ENCODE data around the gene ERGIC1.

The ERGIC1 gene

DNA sequence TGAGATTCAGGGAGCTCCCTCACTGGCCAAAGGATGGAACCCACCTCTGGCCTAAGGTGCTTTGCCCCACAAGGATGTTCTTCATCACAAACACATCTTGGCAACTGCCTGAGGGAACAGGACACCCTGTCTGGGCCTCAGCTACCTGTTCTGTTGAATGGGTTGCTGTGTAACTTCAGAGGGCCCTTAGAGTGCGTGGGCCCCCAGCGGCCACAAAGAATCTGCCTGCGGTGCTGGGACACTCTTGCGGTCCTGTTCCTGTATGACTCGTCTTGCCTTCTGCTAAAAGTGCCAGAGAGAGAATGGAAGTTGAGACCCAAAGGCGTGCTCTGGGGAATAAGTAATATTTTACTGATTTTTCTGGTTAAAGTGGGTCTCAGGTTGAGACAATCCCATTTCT is 111.1 kb downstream of the ERGIC1 start:
- DNase-seq (ENCODE audit: low read depth, low spot score): no peak

DNA sequence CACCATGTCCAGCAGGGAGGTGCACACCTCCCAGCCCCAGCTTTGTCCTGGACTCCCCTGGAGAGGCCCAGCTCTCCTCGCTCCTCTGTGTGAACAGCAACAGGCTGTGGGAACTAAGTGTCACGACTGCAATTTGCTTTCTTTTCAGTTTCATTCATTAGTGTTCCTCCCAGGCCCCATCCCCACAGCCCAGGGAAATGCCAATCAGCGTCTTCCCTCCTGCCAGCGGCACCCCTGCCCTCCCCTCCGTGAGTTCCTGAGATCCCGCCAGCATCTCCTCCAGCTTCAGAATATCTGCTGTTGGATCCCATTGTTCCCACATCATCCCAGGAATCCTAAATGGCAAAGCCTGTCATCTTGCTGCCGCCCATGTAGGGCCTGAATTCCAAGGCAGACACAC is 112.1 kb downstream of the ERGIC1 start:
- no peak for DNase-seq (ENCODE audit: low read depth, low spot score)

- DNase-seq (ENCODE audit: low read depth, low spot score): no peak
These were observed 115.4 kb downstream of the ERGIC1 start for GRCh38 chr5:172949426-172949825.

DNA sequence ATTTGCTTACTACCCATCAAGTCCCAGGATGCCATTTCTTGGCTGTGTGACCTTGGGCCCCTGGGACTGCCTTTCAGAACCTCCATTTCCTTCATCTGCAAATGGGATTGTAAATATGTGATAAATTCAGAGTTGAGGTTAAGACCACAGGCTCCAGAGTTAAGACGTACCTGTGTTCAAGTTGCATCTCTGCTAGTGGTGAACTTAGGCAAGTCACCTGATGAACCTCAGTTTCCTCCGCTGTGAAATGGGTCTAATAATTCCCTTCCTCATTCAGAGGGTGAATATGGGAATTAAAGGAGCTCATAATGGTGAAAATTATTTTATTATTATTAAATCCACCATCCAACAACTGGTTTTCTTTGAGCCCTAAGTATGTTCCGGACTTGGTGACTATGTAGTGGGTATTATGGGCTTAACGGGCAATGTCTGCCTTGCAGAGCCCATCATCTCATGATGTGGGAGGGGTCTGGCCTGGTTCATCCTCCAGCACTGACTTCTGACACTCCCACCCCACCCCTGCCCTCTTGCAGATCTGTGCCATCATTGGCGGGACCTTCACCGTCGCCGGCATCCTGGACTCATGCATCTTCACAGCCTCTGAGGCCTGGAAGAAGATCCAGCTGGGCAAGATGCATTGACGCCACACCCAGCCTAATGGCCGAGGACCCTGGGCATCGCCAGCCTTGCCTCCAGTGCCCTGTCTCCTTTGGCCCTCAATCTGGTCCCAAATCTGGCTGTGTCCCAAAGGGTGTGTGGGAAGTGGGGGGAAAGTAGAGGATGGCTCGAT is 116.3 kb downstream of the ERGIC1 start:
- DNase-seq (ENCODE audit: low read depth, low spot score): no peak

- no peak for DNase-seq (ENCODE audit: low read depth, low spot score)
These were observed 117.5 kb downstream of the ERGIC1 start for GRCh38 chr5:172951371-172952033.

DNA sequence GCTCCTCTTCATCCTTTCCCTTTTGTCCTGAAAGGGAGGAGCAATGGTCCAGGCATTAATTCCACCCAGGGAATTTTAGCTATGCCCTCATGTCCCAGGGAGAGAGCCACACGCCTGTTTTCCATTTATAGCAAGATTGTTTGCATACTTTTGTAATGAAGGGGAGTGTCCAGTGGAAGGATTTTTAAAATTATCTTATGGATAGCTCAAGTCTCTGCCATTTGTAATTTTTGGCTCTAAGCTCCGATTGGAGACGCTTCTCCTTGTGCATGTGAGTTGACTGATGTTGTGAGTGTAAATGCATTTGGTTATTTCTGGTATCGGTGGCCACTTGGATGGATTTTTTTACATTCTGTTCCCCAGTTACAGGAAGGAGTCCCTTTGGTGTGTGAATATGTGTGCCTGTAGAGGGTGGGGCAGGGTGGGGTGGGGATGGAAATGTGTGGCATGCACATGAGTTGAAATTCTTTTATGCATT is 118.0 kb downstream of the ERGIC1 start:
- DNase-seq (ENCODE audit: low read depth, low spot score): no peak

GRCh38 chr5:172953776-172954675 is 120.0 kb downstream of the ERGIC1 start:
- no peak for DNase-seq (ENCODE audit: low read depth, low spot score)

GRCh38 chr5:172954751-172955159 is 120.7 kb downstream of the ERGIC1 start:
- no peak for DNase-seq (ENCODE audit: low read depth, low spot score)

GRCh38 chr5:172956228-172956627 is 122.2 kb downstream of the ERGIC1 start:
- DNase-seq (ENCODE audit: low read depth, low spot score): no peak

- DNase-seq (ENCODE audit: low read depth, low spot score): no peak
These were observed 122.9 kb downstream of the ERGIC1 start for GRCh38 chr5:172956936-172957335.

- no peak for DNase-seq (ENCODE audit: low read depth, low spot score)
These were observed 123.4 kb downstream of the ERGIC1 start for GRCh38 chr5:172957458-172957857.

DNA sequence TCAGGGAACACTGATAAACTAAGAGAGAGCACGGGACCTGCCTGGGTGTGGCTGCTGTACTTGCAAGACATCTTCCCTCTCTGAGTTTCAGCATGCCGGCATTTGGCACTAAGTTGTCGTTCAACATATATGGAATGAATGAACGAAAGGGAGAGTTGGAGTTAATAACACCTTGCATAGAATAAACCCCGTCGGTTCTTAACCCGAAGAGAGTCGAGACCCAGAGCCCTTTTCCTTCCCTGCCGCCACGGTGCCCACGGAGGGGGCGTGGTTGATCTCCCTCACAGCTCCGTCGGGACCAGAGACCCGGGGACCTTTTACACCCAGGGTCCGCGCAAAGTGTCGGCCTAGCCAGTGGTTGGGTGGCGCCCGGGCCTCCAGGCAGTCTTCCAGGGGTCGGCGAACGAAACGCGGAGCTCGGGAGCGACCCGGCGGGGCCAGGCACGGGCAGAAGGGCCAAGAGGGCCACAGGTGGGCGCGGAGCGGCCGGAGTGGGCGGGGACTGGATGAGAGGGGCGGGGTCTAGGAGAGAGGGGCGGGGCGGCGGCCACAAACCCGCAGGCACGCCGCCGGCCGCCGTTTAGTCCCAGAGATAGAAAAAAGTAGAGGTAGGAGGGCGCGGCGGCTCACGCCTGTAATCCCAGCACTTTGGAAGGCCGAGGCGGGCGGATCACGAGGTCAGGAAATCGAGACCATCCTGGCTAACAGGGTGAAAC is 124.4 kb downstream of the ERGIC1 start:
- no peak for DNase-seq (ENCODE audit: low read depth, low spot score)

DNA sequence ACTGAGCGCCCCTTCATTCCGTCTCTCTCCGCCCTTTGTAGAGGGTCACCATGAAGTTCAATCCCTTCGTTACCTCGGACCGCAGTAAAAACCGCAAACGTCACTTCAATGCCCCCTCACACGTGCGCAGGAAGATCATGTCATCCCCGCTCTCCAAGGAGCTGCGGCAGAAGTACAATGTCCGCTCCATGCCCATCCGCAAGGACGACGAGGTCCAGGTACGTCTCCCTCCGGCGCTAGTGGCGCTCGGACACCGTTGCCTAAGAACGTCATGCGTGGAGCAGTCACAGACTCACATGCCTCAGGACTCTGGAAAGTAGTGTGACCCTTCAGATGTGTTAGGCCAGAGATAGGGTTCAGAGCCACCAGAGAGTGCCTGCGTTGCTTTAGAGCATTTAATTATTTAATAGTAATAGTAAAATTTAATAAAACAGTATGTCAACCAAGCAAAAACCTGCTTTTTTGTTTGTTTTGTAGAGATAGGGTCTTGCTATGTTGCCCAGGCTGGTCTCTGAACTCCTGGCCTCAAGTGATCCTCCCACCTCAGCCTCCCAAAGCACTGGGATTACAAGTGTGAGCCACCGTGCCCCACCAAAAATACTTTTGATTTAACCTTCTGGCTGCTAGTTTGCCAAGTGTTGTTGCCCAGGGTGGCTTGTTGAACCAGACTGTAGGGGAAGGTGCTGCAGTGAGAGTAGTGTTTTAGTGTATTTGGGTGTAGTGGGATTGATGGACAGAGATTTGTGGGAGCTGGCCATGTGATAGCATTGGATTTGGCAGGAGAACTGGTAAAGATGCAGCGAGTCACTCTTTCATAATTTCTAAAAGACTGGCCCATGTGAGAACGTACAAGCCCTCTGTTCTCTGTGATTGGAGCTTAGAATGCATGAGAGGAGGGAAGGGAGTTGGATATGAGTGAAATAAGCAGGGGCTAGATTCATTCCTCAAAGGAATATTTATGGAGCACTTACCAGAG is 126.1 kb downstream of the ERGIC1 start:
- no peak for DNase-seq (ENCODE audit: low read depth, low spot score)

- DNase-seq (ENCODE audit: low read depth, low spot score): no peak
These were observed 135.9 kb downstream of the ERGIC1 start for GRCh38 chr5:172969921-172970320.

GRCh38 chr5:172971482-172971881 is 137.4 kb downstream of the ERGIC1 start:
- no peak for DNase-seq (ENCODE audit: low read depth, low spot score)

- DNase-seq (ENCODE audit: low read depth, low spot score): no peak
These were observed 138.5 kb downstream of the ERGIC1 start for GRCh38 chr5:172972552-172972951.

DNA sequence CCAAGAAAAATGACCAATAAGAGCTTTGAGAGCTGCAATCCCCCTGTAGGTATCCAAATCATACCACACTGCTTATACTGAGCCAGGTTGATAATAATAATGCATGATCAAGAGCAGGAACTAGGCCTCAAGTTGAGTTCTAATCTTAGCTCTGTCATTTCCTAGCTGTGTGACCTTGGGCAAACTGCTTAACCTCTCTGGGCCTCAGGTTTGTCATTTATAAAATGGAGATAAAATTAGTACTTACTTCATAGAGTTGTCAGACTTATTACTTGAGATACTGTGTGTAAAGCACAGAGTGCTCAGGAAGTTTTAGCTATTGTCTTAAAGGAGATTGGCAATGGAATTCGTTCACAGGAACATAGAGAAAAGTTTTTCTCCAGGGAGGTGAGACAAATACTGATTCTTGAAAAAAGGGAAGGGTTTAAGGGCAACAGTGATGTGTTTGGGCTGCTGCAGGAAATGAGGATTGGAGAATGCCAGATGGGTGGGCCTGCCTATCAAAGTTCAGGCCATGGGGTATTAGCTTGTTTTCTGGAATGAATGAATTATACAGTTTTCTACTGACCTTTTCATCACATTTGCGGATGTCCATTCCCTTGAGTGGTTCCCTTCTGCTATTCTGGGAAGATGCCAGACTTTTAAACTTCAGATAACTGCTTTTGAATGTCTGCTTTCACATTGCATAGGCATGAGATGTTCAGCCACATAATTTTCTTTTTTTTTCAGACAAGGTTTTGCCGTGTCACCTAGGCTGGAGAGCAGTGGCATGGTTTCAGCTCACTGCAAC is 139.3 kb downstream of the ERGIC1 start:
- no peak for DNase-seq (ENCODE audit: low read depth, low spot score)

GRCh38 chr5:172973931-172974330 is 139.9 kb downstream of the ERGIC1 start:
- DNase-seq (ENCODE audit: low read depth, low spot score): no peak

- DNase-seq (ENCODE audit: low read depth, low spot score): no peak
These were observed 141.2 kb downstream of the ERGIC1 start for GRCh38 chr5:172975289-172975688.
